Esophagus muscularis mucosa (tissue), 4 donors: ENCODE data around the gene GCSAM.

Source experiments
- CTCF ChIP-seq, 3 experiments: fragments of 200-600 bp in 2 of 3; fragments of 450-650 bp in 1 of 3; sonication (generic) in 2 of 3; IDR thresholded peaks; one replicate each; pipeline ENCODE4 v1.5.1; 2017 to 2019; ENCODE audit warnings: antibody characterized with exemption in 3 of 3, mild to moderate bottlenecking in 2 of 3, moderate library complexity in 1 of 3
- EP300 ChIP-seq: sonication (generic); formaldehyde crosslinking; IDR thresholded peaks from one replicate; pipeline ENCODE4 v1.6.1; 2017; ENCODE audit warnings: antibody characterized with exemption
- POLR2A ChIP-seq: fragments of 450-650 bp; IDR thresholded peaks from one replicate; pipeline ENCODE4 v1.6.1; 2017; ENCODE audit warnings: antibody characterized with exemption, moderate library complexity, mild to moderate bottlenecking, low read depth
- POLR2AphosphoS5 ChIP-seq, 2 donors: sonication (generic); formaldehyde crosslinking; IDR thresholded peaks; one replicate each; pipeline ENCODE4 v1.6.1; 2017; ENCODE audit warnings: antibody characterized with exemption in 2 of 2

- TF ChIP-seq CTCF (IDR thresholded peaks at IDR 0.05) (no peak), POLR2AphosphoS5 (IDR thresholded peaks at IDR 0.05) (no peak), POLR2A (no peak), EP300 (no peak)
These were observed 42.0 kb upstream of the GCSAM start for GRCh38 chr3:112175037-112175436.
